ENCODE data around the gene TJP3. TPM values are rescaled to one million over a fixed set of nuclear protein-coding genes. Genes with fewer than 3 reads are reported as not detected.
A peak's percentile ranks its signal among the peaks of the same experiment; 100 is the strongest.

Gene TJP3, protein sequence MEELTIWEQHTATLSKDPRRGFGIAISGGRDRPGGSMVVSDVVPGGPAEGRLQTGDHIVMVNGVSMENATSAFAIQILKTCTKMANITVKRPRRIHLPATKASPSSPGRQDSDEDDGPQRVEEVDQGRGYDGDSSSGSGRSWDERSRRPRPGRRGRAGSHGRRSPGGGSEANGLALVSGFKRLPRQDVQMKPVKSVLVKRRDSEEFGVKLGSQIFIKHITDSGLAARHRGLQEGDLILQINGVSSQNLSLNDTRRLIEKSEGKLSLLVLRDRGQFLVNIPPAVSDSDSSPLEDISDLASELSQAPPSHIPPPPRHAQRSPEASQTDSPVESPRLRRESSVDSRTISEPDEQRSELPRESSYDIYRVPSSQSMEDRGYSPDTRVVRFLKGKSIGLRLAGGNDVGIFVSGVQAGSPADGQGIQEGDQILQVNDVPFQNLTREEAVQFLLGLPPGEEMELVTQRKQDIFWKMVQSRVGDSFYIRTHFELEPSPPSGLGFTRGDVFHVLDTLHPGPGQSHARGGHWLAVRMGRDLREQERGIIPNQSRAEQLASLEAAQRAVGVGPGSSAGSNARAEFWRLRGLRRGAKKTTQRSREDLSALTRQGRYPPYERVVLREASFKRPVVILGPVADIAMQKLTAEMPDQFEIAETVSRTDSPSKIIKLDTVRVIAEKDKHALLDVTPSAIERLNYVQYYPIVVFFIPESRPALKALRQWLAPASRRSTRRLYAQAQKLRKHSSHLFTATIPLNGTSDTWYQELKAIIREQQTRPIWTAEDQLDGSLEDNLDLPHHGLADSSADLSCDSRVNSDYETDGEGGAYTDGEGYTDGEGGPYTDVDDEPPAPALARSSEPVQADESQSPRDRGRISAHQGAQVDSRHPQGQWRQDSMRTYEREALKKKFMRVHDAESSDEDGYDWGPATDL
- not detected in 2 replicates for total RNA-seq (2013; cell fraction: nucleolus; rRNA removed)
- not detected in 2 replicates for total RNA-seq (2014; rRNA removed)
- total RNA-seq (2014; rRNA removed; fragmentation: Illumina TruSeq; extraction: Trizol), result not detected in 2 replicates
- total RNA-seq (2021), result 0.16 and 0.41 TPM in 2 replicates
- not detected for polyA plus RNA-seq (2011; ENCODE audit: low read depth)
- polyA plus RNA-seq (2011; rRNA removed), result 0.06 and 0.18 TPM in 2 replicates
- 0.07 and 0.12 TPM in 2 replicates for polyA plus RNA-seq (2011; cell fraction: cytosol; rRNA removed)
- polyA plus RNA-seq (2011; cell fraction: nucleus; rRNA removed), result 0.19 and 0.51 TPM in 2 replicates
- 0.18 TPM in 1 of 2 replicates, not detected in the other for polyA plus RNA-seq (2012)
- polyA plus RNA-seq (2014; fragmentation: Illumina TruSeq; extraction: Trizol), result not detected in 2 replicates
- polyA plus RNA-seq (2014; fragmentation: Nextera tagmentation; extraction: Ambion mirVana), result not detected
- polyA plus RNA-seq (2014; rRNA removed), result 0.03 and 0.04 TPM in 2 replicates
- 1 to 10 TPM in 1 of 2 experiments, not detected in 1; 1.2 TPM for polyA plus RNA-seq (2016; fragmentation: Nextera tagmentation; extraction: Ambion mirVana)
- 0.05 TPM in 1 of 2 replicates, not detected in the other for polyA minus RNA-seq (2011; rRNA and poly(A)+ RNA removed)
- polyA minus RNA-seq (2011; cell fraction: cytosol; rRNA and poly(A)+ RNA removed), result 0.80 TPM in 1 of 2 replicates, not detected in the other
- 0.48 TPM in 1 of 2 replicates, not detected in the other for polyA minus RNA-seq (2011; cell fraction: nucleus; rRNA and poly(A)+ RNA removed)
- Bru-seq, nascent RNA, result percentile 2 among the genes with signal in this experiment
- percentile 8 among the genes with signal in this experiment for BruChase-seq, experiment 1, labeled RNA remaining after a 6-hour chase
- percentile 9 among the genes with signal in this experiment for BruChase-seq, experiment 2, labeled RNA remaining after a 2-hour chase
- long read RNA-seq, experiment 1, result 0 reads
- long read RNA-seq, experiment 2, result 0 reads

DNA sequence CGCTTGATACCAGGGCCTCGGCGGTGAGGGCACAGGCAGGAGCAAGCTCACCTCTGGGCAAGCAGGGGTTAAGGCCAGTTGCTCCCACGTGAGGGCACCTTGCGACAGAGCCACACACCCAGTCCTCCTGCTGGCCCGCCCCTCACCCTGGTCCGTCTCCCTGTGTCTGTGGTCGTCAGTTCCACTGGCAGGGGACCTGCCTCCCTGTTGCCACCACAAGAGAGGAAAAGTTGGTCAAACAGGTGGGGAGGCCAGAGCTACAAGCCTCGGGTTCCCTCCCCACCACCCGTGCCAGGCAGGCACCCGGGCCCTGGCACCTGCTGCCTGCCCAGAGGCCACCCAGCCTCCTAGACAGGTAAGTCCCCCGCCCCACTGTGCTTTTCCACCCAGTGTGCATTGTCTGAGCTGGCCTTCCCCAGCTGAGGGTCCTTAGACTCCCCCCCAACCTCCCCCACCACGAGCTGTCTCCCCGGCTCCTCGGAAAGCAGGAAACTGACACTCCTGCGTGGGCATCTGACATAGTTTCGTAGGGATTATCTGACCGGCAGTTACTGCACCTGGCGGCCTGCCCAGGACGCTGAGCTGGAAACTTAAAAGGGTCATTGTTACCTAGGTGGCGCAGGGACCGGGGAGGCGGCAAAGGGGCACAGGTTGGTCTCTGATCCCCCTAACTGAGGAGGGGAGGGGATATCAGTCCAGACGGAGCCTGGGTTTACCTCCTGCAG, at the start of gene TJP3:
TSS of gene TJP3 (plus strand) at position 178 of the 725 bp plus-strand sequence. CDS start 20,049 bp downstream, outside the sequence.
- Histone ChIP-seq H3K4me2 (ENCODE audit: control insufficient read depth, insufficient read depth) (no peak within 1 kb of the TSS), H3K27me3 (replicated peaks in 1 of 2; ENCODE audit: control insufficient read depth in 2 of 2, insufficient read depth in 2 of 2, low read length in 1 of 2) (no peaks in the 10 kb centered on the region), H2AFZ (ENCODE audit: control insufficient read depth, low read depth, low read length) (no peak within 1 kb of the TSS), H3K36me3 (ENCODE audit: control insufficient read depth in 2 of 2, insufficient read depth in 2 of 2, low read length in 1 of 2) (no peaks in the 10 kb centered on the region), H3K4me1 (ENCODE audit: control insufficient read depth, insufficient read depth, low read length) (no peaks in the 10 kb centered on the region), H3K4me3 (no peak within 1 kb of the TSS), H3K27ac (ENCODE audit: control insufficient read depth, insufficient read depth) (no peak within 1 kb of the TSS), H3K9ac (ENCODE audit: control insufficient read depth, insufficient read depth, low read length) (no peak within 1 kb of the TSS), H3K79me2 (ENCODE audit: control insufficient read depth, insufficient read depth, low read length) (no peaks in the 10 kb centered on the region), H3K9me3 (replicated peaks; ENCODE audit: control insufficient read depth, insufficient read depth, low read length) (no peaks in the 10 kb centered on the region), H4K20me1 (ENCODE audit: control insufficient read depth, insufficient read depth) (no peaks in the 10 kb centered on the region)
- RAD21 ChIA-PET (ENCODE audit: unreplicated experiment), result no interaction called here
- SMC1A ChIA-PET (ENCODE audit: uncharacterized antibody, unreplicated experiment), result no interaction called here
- TF ChIP-seq BRCA1 (IDR thresholded peaks at IDR 0.05; ENCODE audit: low read depth, low read length) (no peak), RAD21 (IDR thresholded peaks at IDR 0.05; ENCODE audit: insufficient read depth, low read depth, low read length) (no peak), IKZF1 (conservative IDR thresholded peaks at IDR 0.05) (no peak), HCFC1 (IDR thresholded peaks at IDR 0.05; ENCODE audit: low read length) (no peak), GABPA (IDR thresholded peaks at IDR 0.05; ENCODE audit: low read depth) (no peak), SREBF1 (IDR thresholded peaks at IDR 0.05; ENCODE audit: low read length) (no peak), SRF (IDR thresholded peaks at IDR 0.05; ENCODE audit: low read depth in 2 of 2, low read length in 2 of 2) (no peak), MTA2 (IDR thresholded peaks at IDR 0.05; ENCODE audit: low read depth) (no peak), SUZ12 (IDR thresholded peaks at IDR 0.05; ENCODE audit: unreplicated experiment) (no peak), KAT2A (conservative IDR thresholded peaks at IDR 0.05; ENCODE audit: control insufficient read depth, low read depth, low read length) (no peak), YY1 (IDR thresholded peaks at IDR 0.05; ENCODE audit: low read depth, low read length) (no peak), ASH2L (IDR thresholded peaks at IDR 0.05; ENCODE audit: borderline replicate concordance, low read depth) (no peak), ZNF217 (IDR thresholded peaks at IDR 0.05) (no peak), SMAD5 (IDR thresholded peaks at IDR 0.05; ENCODE audit: low read depth) (no peak), NR2C2 (IDR thresholded peaks at IDR 0.05; ENCODE audit: borderline replicate concordance, control insufficient read depth, insufficient read length, low read depth) (no peak)
- TF ChIP-seq, protein P1, sequence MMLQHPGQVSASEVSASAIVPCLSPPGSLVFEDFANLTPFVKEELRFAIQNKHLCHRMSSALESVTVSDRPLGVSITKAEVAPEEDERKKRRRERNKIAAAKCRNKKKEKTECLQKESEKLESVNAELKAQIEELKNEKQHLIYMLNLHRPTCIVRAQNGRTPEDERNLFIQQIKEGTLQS (IDR thresholded peaks at IDR 0.05; ENCODE audit: borderline replicate concordance, extremely low read depth, low read depth, low read length), result no peak
- DNase-seq (ENCODE audit: low read depth, low spot score) (no peak), FAIRE-seq (no peak), ATAC-seq (no peak)
- 49% methylated on average over 21 of the region's 24 CpGs for WGBS (ENCODE audit: insufficient coverage, insufficient replicate concordance, low lambda C conversion rate, missing lambda C conversion rate)
- intact Hi-C loops (cut with micrococcal nuclease; ENCODE audit: unreplicated experiment), result loop anchor here (5.0 kb wide), 1 partner anchor 161 kb away; no protein-coding TSS in a partner anchor
- POLR2A ChIA-PET, result no interaction called here
- CTCF ChIA-PET, result interaction anchor here (0.8 to 1.2 kb wide), 3 partner anchors 9 to 43 kb away, joined by 3 read pairs; no protein-coding TSS in a partner anchor
- in situ Hi-C loops (cut with MboI), result no loop called here
- BruUV-seq (replicated peaks), result no TSS peak

Data from GM12878 (cell line).